Activated gamma-delta T cell (primary cell): Measurements from ENCODE around the gene AHRR.
"Not testable (repeated sequence)": the region's sequence is repeated elsewhere in the genome, so short reads cannot be mapped to it uniquely, and the experiment has no call there.

ENCODE experiments used
- DNase-seq: peaks from one replicate; lab custom pipeline; 2025; lab: John Stamatoyannopoulos, UW

AHRR gene

GRCh38 chr5:367358-368130 lies 46.0 kb downstream of the AHRR start:
- DNase-seq: no peak

- no peak for DNase-seq
Observed at GRCh38 chr5:368183-369084, 46.9 kb downstream of the AHRR start.

DNA sequence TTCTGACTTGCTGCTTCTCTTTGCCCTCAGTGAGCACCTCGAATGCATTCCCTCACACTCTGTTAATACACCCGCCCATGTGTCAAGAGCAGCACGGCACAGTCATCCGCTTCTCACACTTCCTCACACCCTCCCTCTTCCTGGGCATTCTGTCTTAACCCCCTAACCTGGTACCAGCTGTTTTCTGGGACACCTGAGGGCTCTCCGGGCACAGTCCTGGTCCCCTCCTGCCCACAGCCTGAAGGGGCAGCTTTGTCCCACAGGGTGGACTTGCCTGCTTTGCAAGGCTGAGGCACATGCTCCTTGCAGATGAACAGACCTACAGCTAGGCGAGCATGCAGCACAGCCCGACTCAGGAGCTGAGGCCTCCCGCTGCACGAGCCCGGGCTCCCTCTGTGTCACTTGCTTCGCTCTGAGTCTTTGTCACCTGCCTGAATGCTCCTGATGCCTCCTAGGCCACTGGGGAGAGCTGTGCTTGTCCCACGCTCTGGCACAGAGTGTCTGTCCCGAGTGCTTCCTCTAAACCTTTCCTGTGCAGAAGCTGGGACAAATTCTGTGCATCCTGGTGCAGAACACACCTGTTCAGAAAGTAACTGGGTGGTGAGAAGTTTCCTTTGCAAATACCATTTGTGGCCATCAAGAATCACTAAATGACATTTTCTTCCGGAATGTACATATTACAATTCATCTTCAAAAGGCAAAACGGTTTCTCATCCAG lies 47.8 kb downstream of the AHRR start:
- no peak for DNase-seq

GRCh38 chr5:369869-370236 lies 48.3 kb downstream of the AHRR start:
- DNase-seq: not testable (repeated sequence)

GRCh38 chr5:370311-370958 lies 48.9 kb downstream of the AHRR start:
- no peak for DNase-seq

DNA sequence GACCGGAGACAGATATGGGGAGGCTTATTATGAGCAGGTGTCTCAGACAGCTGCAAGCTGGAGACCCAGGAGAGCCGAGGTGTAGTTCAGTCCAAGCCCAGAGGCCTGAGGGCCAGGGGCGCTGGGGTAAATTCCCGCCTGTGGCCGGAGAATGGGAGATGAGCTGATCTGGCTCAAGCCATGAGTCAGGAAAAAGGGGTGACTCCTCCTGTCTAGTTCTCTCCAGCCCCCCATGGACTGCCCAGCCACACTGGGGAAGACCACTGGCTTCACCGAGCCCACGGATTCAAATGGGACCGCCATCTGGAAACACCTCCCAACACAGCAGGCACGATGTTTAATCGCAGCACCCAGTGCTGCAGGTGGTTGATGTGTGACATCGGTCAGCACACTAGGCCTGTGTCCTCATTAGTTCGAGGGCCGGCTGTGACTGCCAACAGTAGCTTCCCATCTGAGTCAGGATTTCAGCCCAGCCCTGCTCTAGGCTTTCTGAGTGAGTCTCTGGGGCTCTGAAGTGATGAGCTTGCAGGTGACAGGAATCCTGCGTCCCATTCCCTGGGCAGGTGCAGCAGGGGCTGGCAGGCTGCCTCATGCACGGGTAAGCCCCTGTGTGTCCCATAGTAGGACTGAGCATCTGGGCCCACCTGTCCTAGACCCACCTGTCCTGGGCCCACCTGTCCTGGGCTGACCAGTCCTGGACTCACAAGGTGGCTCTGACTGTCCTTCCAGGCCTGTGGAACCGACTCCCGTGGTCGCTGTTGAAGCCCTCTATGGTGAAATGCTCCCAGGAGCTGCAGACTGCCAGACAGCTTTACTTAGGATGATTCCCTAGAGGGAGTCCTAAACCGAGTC lies 49.7 kb downstream of the AHRR start:
- no peak for DNase-seq

GRCh38 chr5:371811-372555 lies 50.5 kb downstream of the AHRR start:
- DNase-seq: no peak

- no peak for DNase-seq
Observed at GRCh38 chr5:372556-372995, 51.1 kb downstream of the AHRR start.

GRCh38 chr5:372996-373709 lies 51.6 kb downstream of the AHRR start:
- peak; percentile 10 for DNase-seq

DNA sequence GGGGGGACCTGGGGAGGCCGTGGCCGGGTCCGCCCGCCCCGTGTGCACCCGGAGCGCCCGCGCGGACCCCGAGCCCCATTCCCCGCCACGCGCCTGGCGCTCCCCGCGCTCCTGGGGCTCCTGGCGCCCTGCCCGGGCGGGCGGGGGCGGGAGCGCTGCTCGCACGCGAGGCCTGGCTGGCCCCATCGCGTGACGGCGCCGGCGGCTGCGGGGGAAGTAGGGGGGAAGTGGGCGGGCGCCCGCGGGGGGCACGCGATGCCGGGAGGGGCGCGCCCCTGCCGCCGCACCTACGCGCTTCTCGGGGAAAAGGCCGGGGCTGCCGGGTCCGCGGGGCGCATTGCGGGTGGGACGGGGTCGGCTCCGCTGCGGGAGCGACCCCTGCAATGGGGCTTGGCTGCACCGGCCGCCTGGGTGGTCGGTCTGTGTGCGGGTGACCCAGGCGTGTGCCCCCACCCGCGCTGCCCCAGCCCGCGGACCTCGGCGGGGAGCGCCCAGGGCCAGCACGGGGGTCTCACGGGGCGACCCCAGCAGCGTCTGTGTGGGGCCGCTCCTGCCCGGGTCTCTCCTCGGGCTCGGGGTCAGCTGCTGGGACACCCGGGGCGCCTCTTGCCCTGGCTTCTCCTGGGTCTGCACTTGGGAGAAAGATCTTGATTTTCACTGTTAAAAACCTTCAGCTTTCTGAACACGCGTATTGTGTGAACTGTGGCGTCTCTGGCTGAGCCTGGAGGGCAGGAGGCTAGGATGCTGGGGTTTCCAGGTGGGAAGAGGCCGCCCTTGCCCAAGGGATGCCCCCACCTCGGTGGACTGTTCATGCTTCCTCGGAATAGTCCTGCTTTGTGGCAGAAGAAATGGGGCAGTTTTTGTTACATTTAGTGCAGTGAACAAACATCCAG lies 52.4 kb downstream of the AHRR start:
- no peak for DNase-seq

- no peak for DNase-seq
Observed at GRCh38 chr5:374631-375335, 53.3 kb downstream of the AHRR start.

- DNase-seq: no peak
Observed at GRCh38 chr5:375336-375920, 53.9 kb downstream of the AHRR start.

- no peak for DNase-seq
Observed at GRCh38 chr5:375921-376798, 54.6 kb downstream of the AHRR start.

GRCh38 chr5:376799-377325 lies 55.3 kb downstream of the AHRR start:
- no peak for DNase-seq

- DNase-seq: no peak
Observed at GRCh38 chr5:377326-377981, 55.9 kb downstream of the AHRR start.
